Vagina (tissue), 2 donors: ENCODE measurements around the gene FHIT.

ENCODE experiments used
- POLR2A ChIP-seq, 2 donors: fragments of 450-650 bp; IDR thresholded peaks; one replicate each; pipeline ENCODE4 v1.6.1; 2017; ENCODE audit warnings: antibody characterized with exemption in 2 of 2, mild to moderate bottlenecking in 2 of 2, moderate library complexity in 2 of 2
- TF ChIP-seq, protein P1 (sequence below), 3 experiments: fragments of 450-650 bp in 2 of 3; fragments of 200-600 bp in 1 of 3; sonication (generic) in 1 of 3; IDR thresholded peaks; one replicate each; pipeline ENCODE4 v1.5.1; 2017 to 2019; ENCODE audit warnings: antibody characterized with exemption in 3 of 3, mild to moderate bottlenecking in 2 of 3, moderate library complexity in 2 of 3

GRCh38 chr3:61081554-61081953 is 169.7 kb downstream of the FHIT start:
- TF ChIP-seq, protein P1, sequence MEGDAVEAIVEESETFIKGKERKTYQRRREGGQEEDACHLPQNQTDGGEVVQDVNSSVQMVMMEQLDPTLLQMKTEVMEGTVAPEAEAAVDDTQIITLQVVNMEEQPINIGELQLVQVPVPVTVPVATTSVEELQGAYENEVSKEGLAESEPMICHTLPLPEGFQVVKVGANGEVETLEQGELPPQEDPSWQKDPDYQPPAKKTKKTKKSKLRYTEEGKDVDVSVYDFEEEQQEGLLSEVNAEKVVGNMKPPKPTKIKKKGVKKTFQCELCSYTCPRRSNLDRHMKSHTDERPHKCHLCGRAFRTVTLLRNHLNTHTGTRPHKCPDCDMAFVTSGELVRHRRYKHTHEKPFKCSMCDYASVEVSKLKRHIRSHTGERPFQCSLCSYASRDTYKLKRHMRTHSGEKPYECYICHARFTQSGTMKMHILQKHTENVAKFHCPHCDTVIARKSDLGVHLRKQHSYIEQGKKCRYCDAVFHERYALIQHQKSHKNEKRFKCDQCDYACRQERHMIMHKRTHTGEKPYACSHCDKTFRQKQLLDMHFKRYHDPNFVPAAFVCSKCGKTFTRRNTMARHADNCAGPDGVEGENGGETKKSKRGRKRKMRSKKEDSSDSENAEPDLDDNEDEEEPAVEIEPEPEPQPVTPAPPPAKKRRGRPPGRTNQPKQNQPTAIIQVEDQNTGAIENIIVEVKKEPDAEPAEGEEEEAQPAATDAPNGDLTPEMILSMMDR (IDR thresholded peaks at IDR 0.05) = no peak
- TF ChIP-seq POLR2A (IDR thresholded peaks at IDR 0.05) = no peak
